GM13976 (cell line): ENCODE results near the gene PAFAH2.
"Not testable (repeated sequence)": the region's sequence is repeated elsewhere in the genome, so short reads cannot be mapped to it uniquely, and the experiment has no call there.

Experiments used
- DNase-seq: peaks from one replicate; pipeline ENCODE4 v3.0.0; 2012; ENCODE audit warnings: low spot score
- CTCF ChIP-seq: IDR thresholded peaks from 2 replicates; pipeline ENCODE4 v1.5.1; 2012; ENCODE audit warnings: borderline replicate concordance, mild to moderate bottlenecking; ENCODE audit not compliant: insufficient read depth; ENCODE audit errors: extremely low read depth, missing control alignments, control extremely low read depth
- in situ Hi-C: fragments of 300-500 bp; cut with MboI; formaldehyde crosslinking; loops from one replicate; pipeline ENCODE4 v1.12.0; 2022; ENCODE audit warnings: low sequenced_read_pairs, mixed read lengths, inconsistent platforms; ENCODE audit not compliant: unreplicated experiment

Gene PAFAH2

GRCh38 chr1:25987951-25988350 is 9.9 kb downstream of the PAFAH2 start:
- no peak for DNase-seq
- no peak for TF ChIP-seq CTCF
- in situ Hi-C loops: no loop called here

- in situ Hi-C loops, DNase-seq: not testable (repeated sequence)
Measured at GRCh38 chr1:25986773-25987172, 11.1 kb downstream of the PAFAH2 start.

- no peak for DNase-seq
- in situ Hi-C loops: no loop called here
- TF ChIP-seq CTCF: no peak
Measured at GRCh38 chr1:25985670-25986069, 12.2 kb downstream of the PAFAH2 start.

- no peak for TF ChIP-seq CTCF
- no peak for DNase-seq
- in situ Hi-C loops: no loop called here
Measured at GRCh38 chr1:25985171-25985570, 12.7 kb downstream of the PAFAH2 start.

- no peak for DNase-seq
- in situ Hi-C loops: no loop called here
- no peak for TF ChIP-seq CTCF
Measured at GRCh38 chr1:25979210-25979609, 18.7 kb downstream of the PAFAH2 start.

GRCh38 chr1:25978403-25978802 is 19.5 kb downstream of the PAFAH2 start:
- no peak for DNase-seq
- in situ Hi-C loops: no loop called here
- TF ChIP-seq CTCF: no peak

GRCh38 chr1:25977801-25978200 is 20.1 kb downstream of the PAFAH2 start:
- DNase-seq: no peak
- no peak for TF ChIP-seq CTCF
- in situ Hi-C loops: no loop called here
